Subcutaneous adipose tissue (tissue), 4 donors: ENCODE data around the gene RASGRP4. TPM values are rescaled to one million over a fixed set of nuclear protein-coding genes. Genes with fewer than 3 reads are reported as not detected.

Source experiments
- total RNA-seq, 4 donors: library from RNA; depleted of rRNA; stranded (reverse); fragments of >200 nt; gene quantifications; one replicate each; pipeline ENCODE4 v1.1.0, GENCODE V29; 2016
- TF ChIP-seq, protein P1 (sequence below): fragments of 450-650 bp; IDR thresholded peaks from one replicate; pipeline ENCODE4 v1.5.1; 2016; ENCODE audit warnings: low read depth, mild to moderate bottlenecking, control low read depth, antibody characterized with exemption, moderate library complexity

RASGRP4 gene
- total RNA-seq, 4 donors from 2014 or later, result 5.5 to 13.1 (median 9.1) TPM

DNA sequence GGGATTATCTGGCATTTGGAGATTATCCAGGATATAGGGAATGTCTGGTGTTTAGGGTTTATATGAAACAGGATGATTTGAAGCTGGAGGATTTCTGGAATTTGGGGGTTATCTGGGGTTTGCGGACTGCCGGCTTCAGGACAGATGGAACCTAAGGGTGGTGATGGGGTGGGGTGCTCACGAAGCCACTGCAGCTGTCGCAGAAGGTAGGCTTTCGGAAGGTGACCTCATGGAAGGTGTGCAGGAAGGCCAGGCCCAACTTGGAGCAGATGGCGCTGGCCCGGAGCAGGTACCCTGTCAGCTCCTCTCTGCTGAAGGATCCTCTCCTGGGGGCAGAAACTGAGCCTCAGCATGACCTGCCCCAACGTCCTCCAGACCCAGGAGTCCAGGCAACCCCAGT, 13.5 kb downstream of the RASGRP4 start:
- TF ChIP-seq, protein P1, sequence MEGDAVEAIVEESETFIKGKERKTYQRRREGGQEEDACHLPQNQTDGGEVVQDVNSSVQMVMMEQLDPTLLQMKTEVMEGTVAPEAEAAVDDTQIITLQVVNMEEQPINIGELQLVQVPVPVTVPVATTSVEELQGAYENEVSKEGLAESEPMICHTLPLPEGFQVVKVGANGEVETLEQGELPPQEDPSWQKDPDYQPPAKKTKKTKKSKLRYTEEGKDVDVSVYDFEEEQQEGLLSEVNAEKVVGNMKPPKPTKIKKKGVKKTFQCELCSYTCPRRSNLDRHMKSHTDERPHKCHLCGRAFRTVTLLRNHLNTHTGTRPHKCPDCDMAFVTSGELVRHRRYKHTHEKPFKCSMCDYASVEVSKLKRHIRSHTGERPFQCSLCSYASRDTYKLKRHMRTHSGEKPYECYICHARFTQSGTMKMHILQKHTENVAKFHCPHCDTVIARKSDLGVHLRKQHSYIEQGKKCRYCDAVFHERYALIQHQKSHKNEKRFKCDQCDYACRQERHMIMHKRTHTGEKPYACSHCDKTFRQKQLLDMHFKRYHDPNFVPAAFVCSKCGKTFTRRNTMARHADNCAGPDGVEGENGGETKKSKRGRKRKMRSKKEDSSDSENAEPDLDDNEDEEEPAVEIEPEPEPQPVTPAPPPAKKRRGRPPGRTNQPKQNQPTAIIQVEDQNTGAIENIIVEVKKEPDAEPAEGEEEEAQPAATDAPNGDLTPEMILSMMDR, result no peak

DNA sequence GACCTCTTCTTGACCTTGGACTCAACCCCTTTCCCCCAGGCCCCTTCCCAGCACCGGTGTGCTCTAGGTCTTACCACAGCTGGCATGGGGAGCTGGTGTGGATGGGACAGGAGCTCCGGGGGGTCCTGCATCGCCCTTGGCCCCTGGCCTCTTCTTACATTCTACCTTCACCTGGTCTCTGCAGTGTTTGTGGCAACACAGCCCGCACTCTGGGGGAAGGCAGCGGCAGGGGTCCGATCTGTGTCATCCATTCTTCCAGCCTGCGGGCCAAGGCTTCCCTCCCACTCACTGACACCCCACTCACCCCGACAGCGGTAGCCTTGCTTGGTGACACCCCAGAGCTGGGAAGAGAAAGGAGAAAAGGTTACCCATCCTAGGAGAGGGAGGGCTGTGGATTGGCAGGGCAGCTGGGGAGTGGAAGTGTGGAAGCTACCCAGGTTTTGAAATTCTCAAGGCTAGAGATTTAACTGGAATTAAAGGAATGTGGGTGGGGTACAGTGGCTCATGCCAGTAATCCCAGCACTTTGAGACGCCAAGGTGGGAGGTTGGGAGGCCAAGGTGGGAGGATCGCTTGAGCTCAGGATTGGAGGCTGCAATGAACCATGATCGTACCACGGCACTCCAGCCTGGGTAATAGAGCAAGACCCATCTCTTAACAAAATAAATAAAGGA, 14.8 kb downstream of the RASGRP4 start:
- TF ChIP-seq, protein P1, result no peak

DNA sequence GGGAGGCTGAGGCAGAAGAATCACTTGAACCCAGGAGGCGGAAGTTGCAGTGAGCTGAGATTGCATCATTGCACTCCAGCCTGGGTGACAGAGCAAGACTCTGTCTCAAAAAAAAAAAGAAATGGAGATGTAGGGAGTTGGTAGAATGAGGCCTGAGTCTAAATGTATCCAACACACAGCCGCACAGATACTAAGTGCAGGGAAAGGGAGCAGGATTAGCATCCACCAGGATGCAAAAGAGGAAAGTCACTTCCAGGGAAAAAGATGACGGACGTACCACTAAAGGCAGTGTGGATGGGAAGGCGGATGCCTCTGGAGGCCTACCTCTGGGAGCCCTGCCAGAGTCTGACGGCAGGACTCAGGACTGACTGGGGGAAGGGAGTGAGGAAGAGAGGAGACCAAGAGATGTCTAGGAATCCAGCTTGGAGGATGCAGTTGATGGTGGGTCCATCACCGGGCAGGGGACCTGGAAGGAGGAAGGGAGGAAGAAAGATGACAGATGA, 16.3 kb downstream of the RASGRP4 start:
- TF ChIP-seq, protein P1, result no peak

DNA sequence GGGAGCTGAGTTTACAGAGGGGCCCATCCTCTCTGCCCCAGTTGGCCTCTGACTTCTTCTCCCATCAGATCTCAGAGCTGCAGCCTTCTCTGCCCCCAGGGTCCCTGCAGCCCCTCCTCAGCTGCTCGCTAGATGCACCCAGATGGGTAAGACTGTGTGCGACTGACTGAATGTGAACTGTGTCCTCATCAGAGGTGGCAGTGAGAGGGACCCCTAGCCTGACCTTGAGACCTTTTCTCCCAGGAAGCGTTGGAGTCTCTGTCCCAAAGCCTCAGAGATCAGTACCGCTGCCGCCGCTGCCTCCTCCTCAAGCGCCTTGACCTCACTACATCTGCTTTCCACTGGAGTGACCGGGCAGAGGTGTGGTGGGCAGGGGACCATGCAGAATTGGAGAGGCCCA, 20.7 kb downstream of the RASGRP4 start:
- TF ChIP-seq, protein P1, result no peak

DNA sequence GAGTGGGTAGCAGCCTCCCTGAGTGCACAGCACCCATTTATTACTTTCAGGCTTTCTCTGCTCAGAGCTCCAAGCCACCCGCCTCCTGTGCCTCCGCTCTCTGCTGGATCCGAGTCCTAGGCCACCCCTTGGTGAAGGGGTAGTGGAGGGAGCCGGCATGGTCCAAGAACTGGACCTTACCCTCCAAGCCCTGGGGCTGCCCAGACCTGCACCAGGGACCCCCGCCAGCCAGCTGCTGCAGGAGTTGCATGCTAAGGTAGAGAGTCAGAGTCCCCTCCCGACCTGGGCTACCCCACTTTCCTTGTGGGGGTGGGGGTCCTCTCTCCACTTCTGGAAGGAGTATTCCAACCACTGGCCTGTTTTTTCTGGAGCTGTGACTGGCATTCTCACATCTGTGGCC, 21.2 kb downstream of the RASGRP4 start:
- TF ChIP-seq, protein P1, result no peak

DNA sequence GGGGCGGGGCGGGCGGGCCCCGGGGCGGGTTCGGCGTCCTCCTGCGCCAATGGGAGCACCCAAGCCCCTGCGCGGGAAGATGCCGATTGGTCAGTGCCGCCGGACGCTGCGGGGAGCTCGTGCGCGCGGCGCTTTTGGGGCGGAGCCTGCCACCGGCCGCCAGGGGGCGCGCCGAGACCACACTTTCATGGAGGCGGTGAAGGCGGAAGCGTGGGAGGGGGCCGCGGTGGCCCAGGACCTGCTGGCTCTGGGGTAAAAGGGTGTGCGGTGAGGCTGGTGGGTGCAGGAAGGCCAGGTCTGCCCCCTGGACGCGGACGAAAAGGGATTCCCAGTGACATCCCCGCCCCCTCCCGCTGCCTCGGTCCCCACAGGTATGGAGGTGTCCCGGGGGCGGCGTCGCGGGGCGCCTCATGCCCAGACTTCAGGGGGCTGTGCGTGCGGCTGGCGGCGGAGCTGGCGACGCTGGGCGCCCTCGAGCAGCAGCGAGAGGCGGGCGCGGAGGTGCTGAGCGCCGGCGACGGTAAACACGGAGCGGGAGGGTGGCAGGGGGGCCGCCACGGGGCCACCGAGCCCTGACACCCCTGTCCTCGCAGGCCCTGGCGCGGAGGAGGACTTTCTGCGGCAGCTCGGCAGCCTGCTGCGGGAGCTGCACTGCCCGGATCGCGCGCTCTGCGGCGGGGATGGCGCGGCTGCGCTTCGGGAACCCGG, 22.9 kb downstream of the RASGRP4 start, which contains the start of gene FAM98C:
Gene FAM98C (plus strand): TSS at position 127 of the 708 bp plus-strand sequence. CDS start 61 bp downstream, at position 188.
- TF ChIP-seq, protein P1, result no peak

DNA sequence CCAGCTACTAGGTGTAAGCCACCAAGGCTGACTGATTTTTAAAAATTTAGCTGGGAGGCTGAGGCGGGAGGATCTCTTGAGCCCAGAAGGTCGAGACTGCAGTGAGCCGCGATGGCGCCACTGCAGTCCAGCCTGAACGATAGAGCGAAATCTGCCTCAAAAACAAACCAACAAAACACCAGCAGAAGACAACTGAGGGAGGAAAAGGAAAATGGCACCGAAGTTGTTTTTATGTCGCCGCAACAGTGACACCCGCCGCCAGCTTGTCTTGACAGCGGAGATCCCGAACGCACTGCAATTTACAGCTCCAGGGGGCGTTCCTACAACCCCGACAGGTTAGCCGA, 23.4 kb downstream of the RASGRP4 start:
- TF ChIP-seq, protein P1, result no peak
